GM19351 (cell line): ENCODE data around the gene SPINK4.

Source experiments
- ATAC-seq: cut with Tn5 transposase; IDR thresholded peaks from one replicate; pipeline ENCODE4 v1.9.1; 2021; ENCODE audit warnings: mild to moderate bottlenecking, moderate library complexity; ENCODE audit not compliant: unreplicated experiment

Gene SPINK4

GRCh38 chr9:33229359-33230114, 10.4 kb upstream of the SPINK4 start:
- no peak for ATAC-seq

- ATAC-seq = no peak
Measured at GRCh38 chr9:33230756-33231622, 9.0 kb upstream of the SPINK4 start.

GRCh38 chr9:33231623-33231942, 8.4 kb upstream of the SPINK4 start:
- no peak for ATAC-seq

- ATAC-seq = no peak
Measured at GRCh38 chr9:33232815-33233214, 7.2 kb upstream of the SPINK4 start.

GRCh38 chr9:33233626-33234342, 6.2 kb upstream of the SPINK4 start:
- no peak for ATAC-seq

- no peak for ATAC-seq
Measured at GRCh38 chr9:33234511-33235467, 5.2 kb upstream of the SPINK4 start.

GRCh38 chr9:33236571-33236970, 3.4 kb upstream of the SPINK4 start:
- ATAC-seq = no peak

- ATAC-seq = no peak
Measured at GRCh38 chr9:33241298-33241697, 1.3 kb downstream of the SPINK4 start.

GRCh38 chr9:33242609-33243134, 2.7 kb downstream of the SPINK4 start:
- no peak for ATAC-seq

- no peak for ATAC-seq
Measured at GRCh38 chr9:33244137-33244784, 4.3 kb downstream of the SPINK4 start.

GRCh38 chr9:33245341-33245740, 5.4 kb downstream of the SPINK4 start:
- no peak for ATAC-seq

- no peak for ATAC-seq
Measured at GRCh38 chr9:33246269-33246860, 6.4 kb downstream of the SPINK4 start.

GRCh38 chr9:33248606-33249005, 8.6 kb downstream of the SPINK4 start:
- no peak for ATAC-seq

GRCh38 chr9:33249087-33249658, 9.2 kb downstream of the SPINK4 start:
- peak; percentile 52 for ATAC-seq

- ATAC-seq = no peak
Measured at GRCh38 chr9:33249983-33250382, 10.0 kb downstream of the SPINK4 start.

GRCh38 chr9:33250458-33250995, 10.6 kb downstream of the SPINK4 start:
- ATAC-seq = no peak

- no peak for ATAC-seq
Measured at GRCh38 chr9:33254211-33254610, 14.2 kb downstream of the SPINK4 start.

GRCh38 chr9:33255014-33255413, 15.0 kb downstream of the SPINK4 start:
- ATAC-seq = no peak

- ATAC-seq = no peak
Measured at GRCh38 chr9:33255471-33255870, 15.5 kb downstream of the SPINK4 start.
